Vagina (tissue), 2 donors: ENCODE measurements around the gene CBX7.

Experiments used
- POLR2A ChIP-seq, 2 donors: fragments of 450-650 bp; IDR thresholded peaks; one replicate each; pipeline ENCODE4 v1.6.1; 2017; ENCODE audit warnings: antibody characterized with exemption in 2 of 2, mild to moderate bottlenecking in 2 of 2, moderate library complexity in 2 of 2
- POLR2AphosphoS5 ChIP-seq, 2 donors: sonication (generic); formaldehyde crosslinking; IDR thresholded peaks; one replicate each; pipeline ENCODE4 v1.9.0; 2017; ENCODE audit warnings: antibody characterized with exemption in 2 of 2, mild to moderate bottlenecking in 2 of 2, low read depth in 1 of 2; ENCODE audit not compliant: insufficient read depth in 1 of 2
- TF ChIP-seq, protein P1 (sequence below), 3 experiments: fragments of 450-650 bp in 2 of 3; fragments of 200-600 bp in 1 of 3; sonication (generic) in 1 of 3; IDR thresholded peaks; one replicate each; pipeline ENCODE4 v1.5.1; 2017 to 2019; ENCODE audit warnings: antibody characterized with exemption in 3 of 3, mild to moderate bottlenecking in 2 of 3, moderate library complexity in 2 of 3

DNA sequence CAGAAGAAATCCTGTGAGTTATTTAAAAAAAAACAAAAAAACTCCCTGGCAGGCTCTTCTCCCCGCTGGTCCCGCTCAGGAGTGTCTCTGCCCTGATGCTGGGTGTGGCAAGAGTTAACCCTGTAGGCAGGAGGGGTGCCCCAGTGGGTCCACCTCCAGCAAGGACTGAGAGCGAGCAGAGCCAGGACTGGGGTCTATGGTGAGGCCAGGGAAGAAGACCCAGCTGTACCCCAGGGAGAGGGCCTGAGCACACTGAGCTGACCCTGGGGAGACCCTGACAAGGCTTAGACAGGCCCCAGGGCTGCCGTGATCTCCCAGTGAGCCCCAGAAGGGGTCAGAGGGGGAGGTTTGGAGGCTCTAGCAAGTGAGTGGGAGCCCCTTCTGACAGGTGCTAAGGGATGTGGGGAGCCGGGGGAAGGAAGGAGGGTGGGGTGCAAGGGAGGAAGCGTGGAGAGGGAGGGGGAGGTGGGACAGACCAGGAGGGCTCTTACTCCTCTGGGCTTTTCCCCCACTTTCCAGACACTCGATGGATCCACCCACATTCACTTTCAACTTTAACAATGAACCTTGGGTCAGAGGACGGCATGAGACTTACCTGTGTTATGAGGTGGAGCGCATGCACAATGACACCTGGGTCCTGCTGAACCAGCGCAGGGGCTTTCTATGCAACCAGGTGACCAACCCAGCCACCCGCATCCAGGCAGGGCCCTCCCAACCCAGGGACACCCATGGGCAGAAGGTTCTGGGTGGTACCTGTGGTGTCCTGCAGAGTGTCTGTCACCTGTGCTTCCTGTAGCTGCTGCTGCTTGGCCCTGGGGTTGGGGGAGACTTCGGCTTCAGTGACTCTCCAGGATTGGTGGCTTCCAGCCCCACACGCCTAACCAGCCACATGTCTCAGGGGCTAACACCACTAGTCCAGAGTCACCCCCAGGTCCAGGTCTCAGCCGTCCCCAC is 69.0 kb downstream of the CBX7 start:
- TF ChIP-seq, protein P1, sequence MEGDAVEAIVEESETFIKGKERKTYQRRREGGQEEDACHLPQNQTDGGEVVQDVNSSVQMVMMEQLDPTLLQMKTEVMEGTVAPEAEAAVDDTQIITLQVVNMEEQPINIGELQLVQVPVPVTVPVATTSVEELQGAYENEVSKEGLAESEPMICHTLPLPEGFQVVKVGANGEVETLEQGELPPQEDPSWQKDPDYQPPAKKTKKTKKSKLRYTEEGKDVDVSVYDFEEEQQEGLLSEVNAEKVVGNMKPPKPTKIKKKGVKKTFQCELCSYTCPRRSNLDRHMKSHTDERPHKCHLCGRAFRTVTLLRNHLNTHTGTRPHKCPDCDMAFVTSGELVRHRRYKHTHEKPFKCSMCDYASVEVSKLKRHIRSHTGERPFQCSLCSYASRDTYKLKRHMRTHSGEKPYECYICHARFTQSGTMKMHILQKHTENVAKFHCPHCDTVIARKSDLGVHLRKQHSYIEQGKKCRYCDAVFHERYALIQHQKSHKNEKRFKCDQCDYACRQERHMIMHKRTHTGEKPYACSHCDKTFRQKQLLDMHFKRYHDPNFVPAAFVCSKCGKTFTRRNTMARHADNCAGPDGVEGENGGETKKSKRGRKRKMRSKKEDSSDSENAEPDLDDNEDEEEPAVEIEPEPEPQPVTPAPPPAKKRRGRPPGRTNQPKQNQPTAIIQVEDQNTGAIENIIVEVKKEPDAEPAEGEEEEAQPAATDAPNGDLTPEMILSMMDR (IDR thresholded peaks at IDR 0.05) = no peak
- TF ChIP-seq POLR2A (IDR thresholded peaks at IDR 0.05) (no peak), POLR2AphosphoS5 (IDR thresholded peaks at IDR 0.05; ENCODE audit: insufficient read depth in 1 of 2, low read depth in 1 of 2) (no peak)
